Activated T-cell treated with anti-CD3 and anti-CD28 coated beads for 24 hours (primary cell): ENCODE data around the gene SCP2.
A peak's percentile ranks its signal among the peaks of the same experiment; 100 is the strongest.
"Not testable (repeated sequence)": the region's sequence is repeated elsewhere in the genome, so short reads cannot be mapped to it uniquely, and the experiment has no call there.

Experiments
- DNase-seq: peaks from one replicate; pipeline ENCODE4 v3.0.0-alpha.2; 2020; ENCODE audit warnings: low read depth

Gene SCP2

DNA sequence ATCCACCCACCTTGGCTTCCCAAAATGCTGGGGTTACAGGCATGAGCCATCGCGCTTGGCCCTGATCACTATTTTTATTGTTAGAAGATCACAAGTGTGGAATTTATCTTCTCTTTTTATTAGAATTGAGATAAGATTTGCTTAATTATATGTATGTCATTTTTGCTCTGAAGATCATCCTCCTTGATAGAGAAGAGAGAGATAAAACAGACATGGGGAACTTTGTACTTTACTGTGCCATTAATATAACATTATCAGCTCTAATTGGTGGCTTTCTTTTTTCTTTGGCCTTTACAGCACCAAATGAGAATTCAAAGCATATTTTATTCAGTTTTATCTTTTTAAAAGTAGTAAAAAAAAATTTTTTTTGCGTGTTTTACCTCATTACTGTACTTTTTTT lies 46.8 kb downstream of the SCP2 start:
- no peak for DNase-seq

DNA sequence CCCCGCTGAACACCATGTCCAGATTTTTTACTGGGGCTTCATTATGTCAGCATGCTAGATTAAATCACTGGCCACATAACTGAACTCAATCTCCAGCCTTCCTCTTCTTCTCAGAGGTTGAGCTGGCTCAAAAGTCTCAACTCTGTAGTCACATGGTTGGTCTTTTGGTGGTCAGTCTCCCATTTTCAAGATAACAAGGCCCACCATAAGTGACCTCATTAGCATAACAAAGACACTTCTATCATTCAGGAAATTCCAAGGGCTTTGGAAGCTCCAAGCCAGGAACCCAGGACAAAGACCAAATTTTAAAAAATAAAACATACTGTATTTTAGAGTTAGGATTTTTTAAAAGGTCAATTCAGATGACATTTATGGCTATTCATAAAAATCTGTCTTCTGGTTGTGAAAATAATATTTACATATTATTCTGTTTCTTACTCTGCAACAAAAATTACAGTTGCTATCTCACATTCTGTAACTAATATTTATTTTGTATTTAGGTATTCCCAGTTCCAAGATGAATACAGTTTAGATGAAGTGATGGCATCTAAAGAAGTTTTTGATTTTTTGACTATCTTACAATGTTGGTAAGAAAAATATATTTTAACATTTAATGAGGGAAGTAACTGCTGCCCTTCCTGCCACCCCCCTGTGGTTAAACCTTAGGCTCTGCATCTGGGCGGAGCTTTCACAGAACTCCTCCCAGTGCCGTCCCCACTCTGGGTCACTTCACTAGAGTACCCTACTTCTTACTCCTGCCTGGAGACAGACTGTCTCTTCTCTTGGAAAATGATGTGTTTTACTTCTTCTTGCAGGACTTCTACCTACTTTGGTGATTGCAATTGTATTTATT lies 49.3 kb downstream of the SCP2 start:
- no peak for DNase-seq

DNA sequence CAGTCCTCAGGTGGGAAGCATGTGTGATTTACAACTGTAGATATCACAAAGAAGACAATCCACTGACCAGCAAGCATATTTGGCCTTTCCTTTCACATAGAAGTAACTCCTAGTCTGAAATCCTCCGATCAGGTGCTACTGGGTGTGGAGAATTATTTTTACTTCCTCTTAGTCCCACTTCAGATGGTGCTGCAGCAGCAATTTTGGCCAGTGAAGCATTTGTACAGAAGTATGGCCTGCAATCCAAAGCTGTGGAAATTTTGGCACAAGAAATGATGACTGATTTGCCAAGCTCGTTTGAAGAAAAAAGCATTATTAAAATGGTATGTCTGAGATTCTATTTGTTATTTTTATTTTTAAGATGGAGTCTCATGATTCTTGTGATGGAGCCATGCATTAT lies 51.0 kb downstream of the SCP2 start:
- no peak for DNase-seq

DNA sequence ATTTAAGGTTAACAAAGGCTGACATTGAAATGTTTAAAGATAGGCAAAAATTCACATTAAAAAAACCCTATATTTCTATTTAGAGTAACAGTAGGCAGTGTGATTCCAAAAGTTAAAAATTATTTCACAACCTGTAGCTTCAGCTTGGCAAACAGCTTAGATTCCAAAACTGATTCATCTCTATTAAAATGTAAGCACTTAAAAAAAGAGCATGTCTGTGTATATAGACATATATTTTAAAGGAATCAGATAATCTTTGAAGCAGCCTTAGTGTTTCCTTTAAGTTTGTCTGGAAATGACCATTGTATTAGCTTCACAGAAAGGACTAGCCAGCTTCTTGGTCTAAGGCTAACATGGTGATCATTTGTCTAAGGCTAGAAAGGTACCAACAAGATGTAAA lies 65.7 kb downstream of the SCP2 start:
- DNase-seq = not testable (repeated sequence)

GRCh38 chr1:52994656-52995055 lies 67.6 kb downstream of the SCP2 start:
- no peak for DNase-seq

GRCh38 chr1:52996653-52997052 lies 69.6 kb downstream of the SCP2 start:
- DNase-seq = no peak

GRCh38 chr1:53001128-53001527 lies 74.1 kb downstream of the SCP2 start:
- no peak for DNase-seq

- not testable (repeated sequence) for DNase-seq
Observed at GRCh38 chr1:53006612-53007011, 79.5 kb downstream of the SCP2 start.

- not testable (repeated sequence) for DNase-seq
Observed at GRCh38 chr1:53010247-53010646, 83.2 kb downstream of the SCP2 start.

GRCh38 chr1:53011175-53011574 lies 84.1 kb downstream of the SCP2 start:
- DNase-seq = no peak

- DNase-seq = peak; percentile 74
Observed at GRCh38 chr1:53014791-53015507, 87.9 kb downstream of the SCP2 start.

DNA sequence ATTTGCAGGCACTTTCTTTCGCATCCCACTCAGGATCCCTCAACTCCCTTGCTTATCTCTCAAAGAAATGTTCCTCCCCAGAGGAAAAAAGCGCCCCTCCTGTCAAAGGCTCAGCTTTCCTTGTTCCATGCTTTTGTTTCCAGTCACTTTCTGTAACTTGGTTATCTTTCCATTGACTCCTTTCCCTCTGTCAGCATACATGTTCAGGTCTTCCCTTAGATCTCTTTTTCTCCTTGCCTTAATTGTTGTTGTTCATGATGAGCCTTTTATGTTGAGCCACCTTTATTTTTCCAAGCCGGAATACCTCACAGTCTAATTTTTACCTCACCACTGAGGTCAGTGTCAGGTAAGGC lies 88.4 kb downstream of the SCP2 start:
- DNase-seq = no peak

DNA sequence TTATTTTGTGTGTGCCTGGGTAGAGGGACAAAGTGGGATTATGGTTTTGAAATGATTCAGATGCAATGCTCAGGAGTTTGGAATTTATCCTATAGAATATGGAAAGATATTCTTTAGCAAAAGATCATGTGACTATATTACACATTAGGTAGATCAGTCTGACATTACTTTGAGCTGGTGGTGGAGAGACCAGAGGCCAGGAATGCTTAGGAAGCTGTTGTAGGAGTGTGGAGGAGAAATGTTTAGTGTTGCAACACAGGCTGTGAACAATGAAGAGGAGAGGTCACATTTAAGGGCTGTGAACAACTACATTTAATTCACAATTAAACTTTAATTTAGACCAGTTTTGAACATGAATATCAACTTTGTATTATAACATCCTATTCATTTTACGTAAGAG lies 89.6 kb downstream of the SCP2 start:
- no peak for DNase-seq

- DNase-seq = no peak
Observed at GRCh38 chr1:53020588-53020987, 93.5 kb downstream of the SCP2 start.

- DNase-seq = no peak
Observed at GRCh38 chr1:53022179-53022578, 95.1 kb downstream of the SCP2 start.

DNA sequence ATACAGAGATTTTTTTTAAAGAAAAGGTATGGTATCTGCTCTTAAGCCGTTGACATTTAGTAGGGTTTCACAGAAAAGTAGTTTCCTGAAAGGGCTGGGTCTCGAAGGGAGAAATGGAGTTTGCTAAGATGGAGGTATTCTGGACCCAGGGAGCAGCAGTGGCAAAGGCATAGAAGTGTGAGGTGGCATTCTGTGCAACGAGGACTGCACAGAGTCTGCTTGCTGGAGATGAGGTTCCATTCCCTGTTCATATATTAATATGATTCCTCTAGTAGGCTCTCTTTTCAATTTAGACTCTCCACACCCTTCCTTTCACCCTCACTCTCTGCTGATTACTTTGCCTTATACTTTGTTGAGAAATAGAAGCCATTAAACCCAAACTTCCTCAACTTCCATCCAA lies 96.5 kb downstream of the SCP2 start:
- DNase-seq = no peak

- DNase-seq = no peak
Observed at GRCh38 chr1:53024117-53024516, 97.0 kb downstream of the SCP2 start.

DNA sequence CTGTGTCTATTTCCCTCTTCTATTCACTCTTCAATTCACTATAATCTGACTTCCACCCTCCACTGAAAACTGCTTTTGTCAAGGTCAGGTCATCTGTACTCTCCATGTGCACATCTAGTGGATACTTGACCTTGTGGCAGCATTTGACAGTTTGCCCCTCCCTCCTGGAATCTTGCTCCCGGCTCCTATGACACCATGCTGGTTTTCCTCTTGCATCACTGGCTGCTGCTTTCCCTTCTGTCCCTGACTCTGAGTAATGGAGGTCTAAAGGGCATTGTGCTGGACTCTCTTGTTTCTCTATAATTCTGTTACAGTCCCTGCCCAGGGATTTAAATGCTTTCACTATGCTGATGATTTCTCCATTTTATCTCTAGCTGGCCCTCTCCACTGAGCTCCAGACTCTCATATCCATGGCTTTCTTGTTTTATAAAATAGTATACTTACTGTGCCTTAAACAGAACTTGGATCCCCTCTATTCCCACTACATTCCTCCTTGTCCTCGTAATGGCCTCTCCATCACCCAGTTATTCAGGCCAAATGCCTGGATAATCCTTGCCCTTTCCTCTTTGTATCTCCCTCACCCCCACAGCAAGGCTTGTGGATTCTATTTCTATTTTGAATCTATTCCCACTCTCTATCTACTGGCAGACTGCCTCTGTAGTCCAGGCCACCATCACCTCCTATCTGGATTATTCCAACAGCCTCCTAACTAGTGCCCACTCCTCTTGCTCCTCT lies 98.1 kb downstream of the SCP2 start:
- DNase-seq = no peak

DNA sequence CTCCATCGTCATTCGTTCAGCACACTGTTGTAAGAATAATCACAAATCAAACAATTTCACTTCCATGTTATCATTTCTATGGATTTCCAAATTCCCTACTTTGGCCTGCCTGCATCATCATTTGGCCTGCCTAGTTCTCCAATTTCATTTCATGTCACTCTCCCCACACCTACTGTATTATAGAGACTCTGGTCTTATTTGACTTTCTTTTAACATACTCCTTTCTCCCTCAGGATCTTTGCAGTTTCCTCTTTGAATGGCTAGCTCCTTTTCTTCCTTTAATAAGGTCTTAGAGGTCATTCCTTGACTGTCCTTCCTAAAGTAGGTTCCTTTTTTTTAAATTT lies 98.7 kb downstream of the SCP2 start:
- no peak for DNase-seq

DNA sequence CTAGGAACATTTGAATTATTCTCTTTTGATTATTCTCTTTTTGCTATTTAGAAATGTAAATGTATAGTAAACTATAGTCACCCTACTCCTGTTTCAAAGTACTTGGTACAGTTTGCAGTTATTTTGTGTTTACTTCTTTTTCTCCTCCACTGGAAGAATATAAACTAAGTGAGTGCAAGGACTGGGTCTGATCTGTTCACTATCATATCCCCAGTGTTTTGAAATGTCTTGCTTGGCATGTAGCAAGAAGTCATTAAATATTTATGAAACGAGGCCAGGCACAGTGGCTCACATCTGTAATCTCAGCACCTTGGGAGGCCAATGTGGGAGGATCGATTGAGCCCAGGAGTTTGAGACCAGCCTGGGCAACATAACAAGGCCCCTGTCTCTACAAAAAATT lies 99.2 kb downstream of the SCP2 start:
- no peak for DNase-seq

GRCh38 chr1:53031732-53032131 lies 104.7 kb downstream of the SCP2 start:
- DNase-seq = no peak

DNA sequence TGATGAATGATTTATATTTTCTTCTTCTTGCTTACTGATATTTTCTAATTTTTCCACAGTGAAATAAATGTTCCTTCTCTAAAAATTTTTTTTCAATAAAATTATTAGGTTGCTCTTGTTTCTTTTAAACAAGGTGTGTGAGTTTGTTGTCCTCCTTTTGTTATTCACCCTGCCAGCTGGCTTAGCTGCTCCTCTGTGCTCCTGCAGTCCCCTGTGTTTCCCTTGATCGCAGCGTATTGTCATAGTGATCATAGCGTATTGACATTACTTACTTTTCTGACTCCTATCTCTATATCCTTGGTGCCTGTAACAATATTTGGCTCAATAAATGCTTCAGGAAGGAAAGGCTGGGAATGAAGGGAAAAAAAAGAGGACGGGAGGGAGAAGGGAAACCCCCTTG lies 110.1 kb downstream of the SCP2 start:
- no peak for DNase-seq

- DNase-seq = no peak
Observed at GRCh38 chr1:53038566-53038965, 111.5 kb downstream of the SCP2 start.
